ENCODE data around the gene STPG3.

DNA sequence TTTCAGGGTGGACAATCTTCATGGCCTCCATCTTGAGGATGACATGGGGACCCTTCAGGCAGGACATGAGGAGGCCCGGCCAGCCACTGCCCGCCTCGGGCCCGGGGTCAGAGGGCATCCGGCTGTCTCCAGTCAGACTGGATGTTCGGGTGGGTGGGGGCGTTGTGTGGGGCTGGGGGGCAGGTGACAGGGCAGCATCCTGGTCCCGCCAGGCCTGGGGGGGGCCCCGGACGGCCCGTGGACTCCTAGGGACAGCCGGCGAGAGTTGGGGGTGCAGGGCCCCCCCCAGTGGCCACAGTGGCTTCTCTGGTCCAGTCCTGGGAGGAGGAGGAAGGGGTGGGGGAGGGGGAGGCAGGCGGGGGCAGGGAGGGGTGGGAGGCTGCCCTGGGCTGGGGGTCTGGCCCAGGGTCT, 30.0 kb upstream of the STPG3 start:
- TF ChIP-seq GATA2 (IDR thresholded peaks at IDR 0.05; ENCODE audit: low read depth, low read length) (no peak), GATA3 (IDR thresholded peaks at IDR 0.05; ENCODE audit: low read depth, low read length) (no peak)
